ENCODE data around the gene HNRNPLL. TPM values are rescaled to one million over a fixed set of nuclear protein-coding genes. Genes with fewer than 3 reads are reported as not detected.

HNRNPLL gene
- polyA plus RNA-seq, 1 of the 3 experiments (the other 2 are of a cell fraction) = 24.4 TPM

GRCh38 chr2:38598200-38598990 is 4.3 kb downstream of the HNRNPLL start:
- peaks cover 11 to 16% of the 10 kb centered on the region in 2 experiments for H3K4me1 ChIP-seq (ENCODE audit: control insufficient read depth in 1 of 2, insufficient read depth in 2 of 2, low read depth in 1 of 2, low read length in 1 of 2)
- peaks cover 92% of the 10 kb centered on the region for H3K79me2 ChIP-seq (ENCODE audit: insufficient read depth)
- H3K27ac ChIP-seq (ENCODE audit: low read depth in 2 of 2, low read length in 1 of 2) = peak overlapping the region in 1 of 2 experiments; percentile 10; a peak in 3 of 4 replicates
- peaks cover 79% of the 10 kb centered on the region for H4K20me1 ChIP-seq (ENCODE audit: insufficient read depth)
- no peaks in the 10 kb centered on the region for H3K9me3 ChIP-seq
- 0 out of 2 replicates have a peak overlapping the region, but pooled peaks have one; percentile 95 for H3K9ac ChIP-seq
- no peaks in the 10 kb centered on the region for H3K9me2 ChIP-seq
- ChIA-PET POLR2A (interaction anchor here (0.9 to 8.2 kb wide), 2 partner anchors 145 to 153 kb away, joined by 3 to 65 read pairs; partner anchors contain the start of gene SRSF7), CTCF (interaction anchor here (0.6 to 17.0 kb wide), 8 partner anchors 16 to 283 kb away, joined by 3 to 308 read pairs (median 4); no protein-coding TSS in a partner anchor)
- H3K4me3 ChIP-seq (ENCODE audit: low read depth in 2 of 2, low read length in 1 of 2) = peak overlapping the region in 1 of 2 experiments; percentile 94; a peak in 1 of 4 replicates
- H2AFZ ChIP-seq (ENCODE audit: low read depth) = no peak overlapping the region
- no peak for TF ChIP-seq CHD2 (IDR thresholded peaks at IDR 0.05; ENCODE audit: low read length, partially characterized antibody)
- TF ChIP-seq SMC3 (IDR thresholded peaks at IDR 0.05; ENCODE audit: low read depth, low read length) = no peak
- no peak for TF ChIP-seq NFIC (IDR thresholded peaks at IDR 0.05; ENCODE audit: borderline replicate concordance)
- no peak for TF ChIP-seq ZBTB33 (IDR thresholded peaks at IDR 0.05; ENCODE audit: borderline replicate concordance, low read depth)
- no peak for TF ChIP-seq FOXJ3 (CRISPR knock-in tag; IDR thresholded peaks at IDR 0.05)
- TF ChIP-seq USF2 (IDR thresholded peaks at IDR 0.05; ENCODE audit: borderline replicate concordance, low read depth, low read length) = no peak
- TF ChIP-seq GATA2 (CRISPR knock-in tag; IDR thresholded peaks at IDR 0.05) = no peak
- no peak for TF ChIP-seq MAX (IDR thresholded peaks at IDR 0.05; ENCODE audit: low read depth)
- TF ChIP-seq SIN3A (IDR thresholded peaks at IDR 0.05; ENCODE audit: borderline replicate concordance, low read depth, low read length) = no peak
- TF ChIP-seq FOSL2 (IDR thresholded peaks at IDR 0.05; ENCODE audit: borderline replicate concordance, low read depth) = no peak
- TF ChIP-seq POLR2AphosphoS5 (IDR thresholded peaks at IDR 0.05; ENCODE audit: low read depth, low read length) = no peak
- no peak for TF ChIP-seq EP300 (IDR thresholded peaks at IDR 0.05; ENCODE audit: borderline replicate concordance in 1 of 2, low read depth in 1 of 2, low read length in 1 of 2)
- 88% methylated on average over 5 of the region's 5 CpGs for WGBS (ENCODE audit: low lambda C conversion rate)
- H3K4me2 ChIP-seq = peak overlapping the region; percentile 74
- H3K27me3 ChIP-seq (ENCODE audit: insufficient read depth) = no peaks in the 10 kb centered on the region
- H3K36me3 ChIP-seq (replicated peaks in 1 of 2; ENCODE audit: control insufficient read depth in 1 of 2, insufficient read depth in 2 of 2, low read length in 1 of 2) = no peaks in the 10 kb centered on the region
- H3F3A ChIP-seq (replicated peaks; ENCODE audit: insufficient read depth) = peaks cover 9% of the 10 kb centered on the region
- DNase-seq = no peak

Measured in SK-N-SH (cell line).